ENCODE data around the gene UPK1B. TPM values are rescaled to one million over a fixed set of nuclear protein-coding genes. Genes with fewer than 3 reads are reported as not detected.

UPK1B gene
- total RNA-seq (not detected in 2 replicates), polyA plus RNA-seq (not detected in 2 replicates), polyA minus RNA-seq (not detected in 2 replicates), Bru-seq, nascent RNA (not detected), BruChase-seq, experiment 1, labeled RNA remaining after a 6-hour chase (not detected), BruChase-seq, experiment 2, labeled RNA remaining after a 2-hour chase (not detected)
- not detected in 2 replicates for polyA plus RNA-seq (2011; cell fraction: cytosol; rRNA removed)
- polyA plus RNA-seq (2011; cell fraction: nucleus; rRNA removed) = not detected in 2 replicates
- polyA plus RNA-seq (2012) = not detected in 2 replicates
- polyA minus RNA-seq (2011; cell fraction: cytosol; rRNA and poly(A)+ RNA removed) = not detected
- not detected in 2 replicates for polyA minus RNA-seq (2011; cell fraction: nucleus; rRNA and poly(A)+ RNA removed)
- long read RNA-seq = 0 reads

DNA sequence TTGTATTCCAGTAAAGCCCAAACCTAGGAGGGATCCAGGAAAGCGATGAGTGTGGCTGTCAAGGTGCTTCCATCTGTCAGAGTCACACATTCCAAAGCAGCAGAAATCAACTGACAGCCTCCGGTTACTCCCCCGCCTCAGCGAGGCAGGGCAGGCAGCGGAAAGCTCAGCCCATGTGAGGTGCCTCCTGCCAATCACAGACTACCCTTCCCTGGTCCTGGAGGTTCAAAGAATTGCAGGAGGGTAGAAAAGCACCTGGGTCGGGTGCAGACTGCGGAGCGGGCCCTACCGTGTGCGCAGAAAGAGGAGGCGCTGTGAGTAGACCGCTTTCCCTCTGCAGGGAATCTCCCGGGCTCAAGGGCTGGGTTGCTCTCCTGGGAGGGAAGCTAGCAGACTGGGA is at the start of gene UPK1B:
Gene UPK1B (plus strand): TSS at position 274 of the 400 bp plus-strand sequence. CDS start 13,144 bp downstream, outside the sequence.
- H3K9ac ChIP-seq (replicated peaks; ENCODE audit: extremely low read depth, insufficient read depth, low read length) = no peak within 1 kb of the TSS
- BruUV-seq (replicated peaks) = no TSS peak
- dilution Hi-C loops (cut with MboI; ENCODE audit: extremely low pct_ligation_motif_present, low sequenced_read_pairs) = no loop called here
- H3K4me3 ChIP-seq (replicated peaks in 1 of 3; ENCODE audit: insufficient read depth in 1 of 3, low read depth in 1 of 3, low read length in 3 of 3) = no peak within 1 kb of the TSS
- DNase-seq (ENCODE audit: low read depth, low spot score) (no peak), FAIRE-seq (no peak)
- H4K20me1 ChIP-seq (replicated peaks; ENCODE audit: control insufficient read depth, extremely low read depth, insufficient read depth, low read length) = no peaks in the 10 kb centered on the region
- intact Hi-C loops (cut with micrococcal nuclease) = no loop called here
- H3K9me3 ChIP-seq (replicated peaks; ENCODE audit: control insufficient read depth, insufficient read depth, low read length) = no peaks in the 10 kb centered on the region
- no peaks in the 10 kb centered on the region for H3K9me1 ChIP-seq (replicated peaks; ENCODE audit: control insufficient read depth, extremely low read depth, insufficient read depth, low read length)
- H3K27ac ChIP-seq (ENCODE audit: insufficient read depth, low read depth, low read length) = no peak within 1 kb of the TSS
- CTCF ChIA-PET = interaction anchor here (1.0 kb wide), 1 partner anchor 12 kb away, joined by 3 read pairs; no protein-coding TSS in a partner anchor
- H3K27me3 ChIP-seq (ENCODE audit: control insufficient read depth in 2 of 2, insufficient read depth in 2 of 2, low read length in 2 of 2) = peaks cover 10 to 11% of the 10 kb centered on the region in 2 experiments
- POLR2A ChIA-PET = no interaction called here
- no peaks in the 10 kb centered on the region for H3K4me1 ChIP-seq (ENCODE audit: control insufficient read depth, extremely low read depth, insufficient read depth, low read length)
- TF ChIP-seq MYC (IDR thresholded peaks at IDR 0.05; ENCODE audit: low read depth, low read length) = no peak
- TF ChIP-seq, protein P1, sequence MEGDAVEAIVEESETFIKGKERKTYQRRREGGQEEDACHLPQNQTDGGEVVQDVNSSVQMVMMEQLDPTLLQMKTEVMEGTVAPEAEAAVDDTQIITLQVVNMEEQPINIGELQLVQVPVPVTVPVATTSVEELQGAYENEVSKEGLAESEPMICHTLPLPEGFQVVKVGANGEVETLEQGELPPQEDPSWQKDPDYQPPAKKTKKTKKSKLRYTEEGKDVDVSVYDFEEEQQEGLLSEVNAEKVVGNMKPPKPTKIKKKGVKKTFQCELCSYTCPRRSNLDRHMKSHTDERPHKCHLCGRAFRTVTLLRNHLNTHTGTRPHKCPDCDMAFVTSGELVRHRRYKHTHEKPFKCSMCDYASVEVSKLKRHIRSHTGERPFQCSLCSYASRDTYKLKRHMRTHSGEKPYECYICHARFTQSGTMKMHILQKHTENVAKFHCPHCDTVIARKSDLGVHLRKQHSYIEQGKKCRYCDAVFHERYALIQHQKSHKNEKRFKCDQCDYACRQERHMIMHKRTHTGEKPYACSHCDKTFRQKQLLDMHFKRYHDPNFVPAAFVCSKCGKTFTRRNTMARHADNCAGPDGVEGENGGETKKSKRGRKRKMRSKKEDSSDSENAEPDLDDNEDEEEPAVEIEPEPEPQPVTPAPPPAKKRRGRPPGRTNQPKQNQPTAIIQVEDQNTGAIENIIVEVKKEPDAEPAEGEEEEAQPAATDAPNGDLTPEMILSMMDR (IDR thresholded peaks at IDR 0.05; ENCODE audit: extremely low read depth in 1 of 2, insufficient read depth in 1 of 2, low read depth in 1 of 2, low read length in 2 of 2) = no peak
- TF ChIP-seq GATA2 (IDR thresholded peaks at IDR 0.05; ENCODE audit: insufficient read depth, insufficient read length, low read depth, low read length) = no peak
- H3K4me2 ChIP-seq (ENCODE audit: insufficient read depth, low read length) = no peak within 1 kb of the TSS
- no peak within 1 kb of the TSS for H2AFZ ChIP-seq (ENCODE audit: low read depth, low read length)
- H3K36me3 ChIP-seq (ENCODE audit: control insufficient read depth in 2 of 2, extremely low read depth in 1 of 2, insufficient read depth in 2 of 2, low read length in 2 of 2) = no peaks in the 10 kb centered on the region
- H3K79me2 ChIP-seq (ENCODE audit: control insufficient read depth, insufficient read depth, low read length) = no peaks in the 10 kb centered on the region

DNA sequence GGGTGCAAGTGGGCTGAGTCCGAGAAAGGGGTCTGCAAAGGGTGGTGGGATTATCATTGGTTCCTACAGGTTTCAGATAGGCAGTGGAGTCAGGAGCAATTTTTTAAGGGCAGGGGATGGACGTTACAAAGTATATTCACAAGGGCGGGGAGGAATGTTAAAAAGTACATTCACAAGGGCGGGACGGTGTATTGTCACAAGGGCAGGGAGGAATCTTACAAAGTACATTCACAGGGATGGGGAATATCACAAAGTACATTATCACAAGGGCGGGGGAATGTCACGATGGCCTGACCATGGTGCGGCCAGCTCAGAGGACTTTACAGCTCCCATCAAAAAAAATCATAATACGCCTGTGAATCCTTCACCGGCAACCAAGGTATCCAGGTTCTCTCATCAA is 48.1 kb upstream of the UPK1B start:
- dilution Hi-C loops (cut with MboI; ENCODE audit: extremely low pct_ligation_motif_present, low sequenced_read_pairs) = no loop called here
- Histone ChIP-seq H3K4me2 (ENCODE audit: insufficient read depth, low read length) (no peak overlapping the region), H3K4me1 (ENCODE audit: control insufficient read depth, extremely low read depth, insufficient read depth, low read length) (no peaks in the 10 kb centered on the region), H3K4me3 (replicated peaks in 1 of 3; ENCODE audit: insufficient read depth in 1 of 3, low read depth in 1 of 3, low read length in 3 of 3) (no peak overlapping the region), H3K9ac (replicated peaks; ENCODE audit: extremely low read depth, insufficient read depth, low read length) (no peak overlapping the region), H3K27me3 (ENCODE audit: control insufficient read depth in 2 of 2, insufficient read depth in 2 of 2, low read length in 2 of 2) (no peaks in the 10 kb centered on the region), H3K9me1 (replicated peaks; ENCODE audit: control insufficient read depth, extremely low read depth, insufficient read depth, low read length) (no peaks in the 10 kb centered on the region), H3K27ac (ENCODE audit: insufficient read depth, low read depth, low read length) (no peak overlapping the region), H2AFZ (ENCODE audit: low read depth, low read length) (no peak overlapping the region), H3K79me2 (ENCODE audit: control insufficient read depth, insufficient read depth, low read length) (no peaks in the 10 kb centered on the region), H3K36me3 (ENCODE audit: control insufficient read depth in 2 of 2, extremely low read depth in 1 of 2, insufficient read depth in 2 of 2, low read length in 2 of 2) (no peaks in the 10 kb centered on the region), H3K9me3 (replicated peaks; ENCODE audit: control insufficient read depth, insufficient read depth, low read length) (no peaks in the 10 kb centered on the region), H4K20me1 (replicated peaks; ENCODE audit: control insufficient read depth, extremely low read depth, insufficient read depth, low read length) (no peaks in the 10 kb centered on the region)
- intact Hi-C loops (cut with micrococcal nuclease) = no loop called here
- TF ChIP-seq, protein P1 (IDR thresholded peaks at IDR 0.05; ENCODE audit: extremely low read depth in 1 of 2, insufficient read depth in 1 of 2, low read depth in 1 of 2, low read length in 2 of 2) = no peak
- TF ChIP-seq POLR2AphosphoS5 (IDR thresholded peaks at IDR 0.05; ENCODE audit: insufficient read depth, low read depth, low read length) (no peak), EZH2 (IDR thresholded peaks at IDR 0.05; ENCODE audit: borderline replicate concordance, low read depth, low read length, severe bottlenecking) (no peak), MYC (IDR thresholded peaks at IDR 0.05; ENCODE audit: low read depth, low read length) (no peak), GATA2 (IDR thresholded peaks at IDR 0.05; ENCODE audit: insufficient read depth, insufficient read length, low read depth, low read length) (no peak), POLR2A (IDR thresholded peaks at IDR 0.05; ENCODE audit: low read depth, low read length) (no peak), JUN (IDR thresholded peaks at IDR 0.05; ENCODE audit: borderline replicate concordance, insufficient read depth, insufficient read length, low read depth) (no peak), FOS (IDR thresholded peaks at IDR 0.05; ENCODE audit: borderline replicate concordance, insufficient read depth, low read length) (no peak)
- TF ChIP-seq, protein P2, sequence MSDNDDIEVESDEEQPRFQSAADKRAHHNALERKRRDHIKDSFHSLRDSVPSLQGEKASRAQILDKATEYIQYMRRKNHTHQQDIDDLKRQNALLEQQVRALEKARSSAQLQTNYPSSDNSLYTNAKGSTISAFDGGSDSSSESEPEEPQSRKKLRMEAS (IDR thresholded peaks at IDR 0.05; ENCODE audit: insufficient read depth, insufficient read length) = no peak
- ChIA-PET CTCF (interaction anchor here (0.8 kb wide), 1 partner anchor 18 kb away, joined by 3 read pairs; no protein-coding TSS in a partner anchor), POLR2A (no interaction called here)
- no TSS peak for BruUV-seq (replicated peaks)
- FAIRE-seq (no peak), DNase-seq (ENCODE audit: low read depth, low spot score) (no peak)
